Neural progenitor cell (in vitro differentiated cells): ENCODE data around the gene ZNF763.

Experiments used
- CTCF ChIP-seq: fragments of 200-600 bp; sonication (generic); IDR thresholded peaks from 2 replicates; pipeline ENCODE4 v1.5.1; 2017; ENCODE audit warnings: antibody characterized with exemption, mild to moderate bottlenecking
- EZH2phosphoT487 ChIP-seq: fragments of 200-600 bp; sonication (generic); IDR thresholded peaks from 2 replicates; pipeline ENCODE4 v1.6.1; 2017; ENCODE audit warnings: antibody characterized with exemption

- no peak for TF ChIP-seq EZH2phosphoT487
- TF ChIP-seq CTCF: no peak
Observed at GRCh38 chr19:11971041-11971440, 6.2 kb downstream of the ZNF763 start.
